ENCODE measurements around the gene HOXA2.

HOXA2 gene

GRCh38 chr7:27102581-27103442 is at the start of gene HOXA2:
Gene HOXA2, minus strand, starts transcription at chr7:27102683. Its CDS starts 183 bp downstream, at chr7:27102500.
- DNase-seq (ENCODE audit: low read depth) = no peak

- DNase-seq (ENCODE audit: low read depth) = no peak
Measured at GRCh38 chr7:27151341-27151930, 49.0 kb upstream of the HOXA2 start.

- DNase-seq (ENCODE audit: low read depth) = no peak
Measured at GRCh38 chr7:27150568-27151340, 48.3 kb upstream of the HOXA2 start.

GRCh38 chr7:27149842-27150567 is 47.5 kb upstream of the HOXA2 start:
- no peak for DNase-seq (ENCODE audit: low read depth)

GRCh38 chr7:27148756-27149641 is 46.5 kb upstream of the HOXA2 start:
- no peak for DNase-seq (ENCODE audit: low read depth)

GRCh38 chr7:27148031-27148755 is 45.7 kb upstream of the HOXA2 start:
- DNase-seq (ENCODE audit: low read depth) = no peak

GRCh38 chr7:27147199-27148030 is 44.9 kb upstream of the HOXA2 start, which contains the start of gene HOXA6:
Gene HOXA6, minus strand, starts transcription at chr7:27147774. Its CDS starts 25 bp downstream, at chr7:27147749.
- DNase-seq (ENCODE audit: low read depth) = no peak

- no peak for DNase-seq (ENCODE audit: low read depth)
Measured at GRCh38 chr7:27146491-27147198, 44.2 kb upstream of the HOXA2 start.

- no peak for DNase-seq (ENCODE audit: low read depth)
Measured at GRCh38 chr7:27145914-27146412, 43.5 kb upstream of the HOXA2 start.

GRCh38 chr7:27145165-27145913 is 42.9 kb upstream of the HOXA2 start:
- DNase-seq (ENCODE audit: low read depth) = no peak

- no peak for DNase-seq (ENCODE audit: low read depth)
Measured at GRCh38 chr7:27144781-27145164, 42.3 kb upstream of the HOXA2 start.

- no peak for DNase-seq (ENCODE audit: low read depth)
Measured at GRCh38 chr7:27143950-27144780, 41.7 kb upstream of the HOXA2 start.

GRCh38 chr7:27143023-27143949 is 40.8 kb upstream of the HOXA2 start, which contains the start of gene HOXA5:
Gene HOXA5, minus strand, starts transcription at chr7:27143681. Its CDS starts 74 bp downstream, at chr7:27143607.
- no peak for DNase-seq (ENCODE audit: low read depth)

- no peak for DNase-seq (ENCODE audit: low read depth)
Measured at GRCh38 chr7:27142580-27143022, 40.1 kb upstream of the HOXA2 start.

- no peak for DNase-seq (ENCODE audit: low read depth)
Measured at GRCh38 chr7:27141923-27142579, 39.6 kb upstream of the HOXA2 start.

Measured in stimulated activated CD8-positive, alpha-beta memory T cell treated with anti-CD3 and anti-CD28 coated beads, Interleukin-12 subunit alpha, Interleukin-12 subunit beta, amount 100 ng/mL, for 4 hours (primary cell).